Measurements from ENCODE around the gene SPATA13. TPM values are rescaled to one million over a fixed set of nuclear protein-coding genes. Genes with fewer than 3 reads are reported as not detected.

SPATA13 gene
- total RNA-seq, 4 donors from 2014 or later, result 9.0 to 46.0 (median 18.7) TPM

- no peak for ATAC-seq (ENCODE audit: low FRiP score)
- DNase-seq (ENCODE audit: low spot score), result no peak
- TF ChIP-seq CTCF (IDR thresholded peaks at IDR 0.05), result no peak
Observed at GRCh38 chr13:24243302-24243701, 82.8 kb downstream of the SPATA13 start.

- ATAC-seq (ENCODE audit: low FRiP score), result no peak
- no peak for TF ChIP-seq CTCF (IDR thresholded peaks at IDR 0.05)
- no peak for DNase-seq (ENCODE audit: low spot score)
Observed at GRCh38 chr13:24244802-24245201, 84.3 kb downstream of the SPATA13 start.

- TF ChIP-seq CTCF (IDR thresholded peaks at IDR 0.05), result no peak
- DNase-seq (ENCODE audit: low spot score) (no peak), ATAC-seq (ENCODE audit: low FRiP score) (no peak)
Observed at GRCh38 chr13:24247016-24247415, 86.5 kb downstream of the SPATA13 start.

- DNase-seq (ENCODE audit: low spot score) (no peak), ATAC-seq (ENCODE audit: low FRiP score) (no peak)
- TF ChIP-seq CTCF (IDR thresholded peaks at IDR 0.05), result no peak
Observed at GRCh38 chr13:24249624-24250023, 89.1 kb downstream of the SPATA13 start.

GRCh38 chr13:24250376-24251057, 90.0 kb downstream of the SPATA13 start:
- DNase-seq (ENCODE audit: low spot score) (no peak), ATAC-seq (ENCODE audit: low FRiP score) (no peak)
- TF ChIP-seq CTCF (IDR thresholded peaks at IDR 0.05), result no peak

GRCh38 chr13:24251525-24251924, 91.0 kb downstream of the SPATA13 start:
- no peak for DNase-seq (ENCODE audit: low spot score)
- no peak for TF ChIP-seq CTCF (IDR thresholded peaks at IDR 0.05)
- ATAC-seq (ENCODE audit: low FRiP score), result no peak

GRCh38 chr13:24252136-24252535, 91.6 kb downstream of the SPATA13 start:
- no peak for DNase-seq (ENCODE audit: low spot score)
- no peak for TF ChIP-seq CTCF (IDR thresholded peaks at IDR 0.05)
- ATAC-seq (ENCODE audit: low FRiP score), result no peak
